M059J (cell line): ENCODE measurements around the gene NKD1. TPM values are rescaled to one million over a fixed set of nuclear protein-coding genes. Genes with fewer than 3 reads are reported as not detected.
"Not testable (repeated sequence)": the region's sequence is repeated elsewhere in the genome, so short reads cannot be mapped to it uniquely, and the experiment has no call there.

ENCODE experiments used
- DNase-seq: peaks from one replicate; pipeline ENCODE4 v3.0.0-alpha.2; 2012; ENCODE audit warnings: low read depth
- total RNA-seq: library from RNA; depleted of rRNA; stranded (reverse); fragments of >200 nt; shearing (Covaris generic); gene quantifications from 2 replicates; pipeline ENCODE4 v1.2.3, GENCODE V29; 2014

Gene NKD1
- total RNA-seq, 1 experiment from 2014 or later: 1.0 TPM

DNA sequence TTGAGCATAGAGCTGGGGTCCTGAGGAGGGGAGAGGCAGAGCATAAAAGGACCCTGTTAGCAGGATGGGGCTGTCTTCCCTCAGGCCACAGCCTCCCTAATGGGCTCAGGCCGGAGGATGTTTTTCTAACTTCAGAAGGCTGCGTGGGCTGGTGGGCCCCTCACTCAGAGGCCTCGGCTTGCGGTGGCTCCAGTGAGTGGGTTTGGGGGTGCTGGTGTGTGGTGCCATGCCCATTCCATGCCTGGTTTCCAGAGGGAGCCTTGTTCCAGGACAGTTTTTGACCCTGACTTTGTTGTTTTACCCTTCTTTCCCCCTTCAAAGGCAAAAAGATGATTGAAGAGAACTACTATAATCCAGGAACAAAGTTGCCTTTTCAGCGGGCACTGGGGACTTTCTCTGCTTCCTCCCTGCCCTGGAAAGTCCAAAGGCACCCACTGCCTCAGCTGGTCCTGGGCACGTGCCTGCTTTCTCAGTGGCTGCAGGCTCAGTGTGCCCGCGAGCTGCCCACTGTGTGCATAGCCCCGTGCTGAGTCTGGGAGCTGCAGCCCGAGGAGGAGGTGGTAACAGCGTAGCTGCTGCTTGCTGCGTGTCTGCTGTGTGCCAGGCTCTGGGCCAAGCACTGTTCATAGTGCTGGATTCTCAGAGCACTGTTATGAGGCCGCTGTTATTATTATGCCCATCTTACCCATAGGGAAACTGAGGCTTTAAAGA, 11.8 kb downstream of the NKD1 start:
- no peak for DNase-seq

DNA sequence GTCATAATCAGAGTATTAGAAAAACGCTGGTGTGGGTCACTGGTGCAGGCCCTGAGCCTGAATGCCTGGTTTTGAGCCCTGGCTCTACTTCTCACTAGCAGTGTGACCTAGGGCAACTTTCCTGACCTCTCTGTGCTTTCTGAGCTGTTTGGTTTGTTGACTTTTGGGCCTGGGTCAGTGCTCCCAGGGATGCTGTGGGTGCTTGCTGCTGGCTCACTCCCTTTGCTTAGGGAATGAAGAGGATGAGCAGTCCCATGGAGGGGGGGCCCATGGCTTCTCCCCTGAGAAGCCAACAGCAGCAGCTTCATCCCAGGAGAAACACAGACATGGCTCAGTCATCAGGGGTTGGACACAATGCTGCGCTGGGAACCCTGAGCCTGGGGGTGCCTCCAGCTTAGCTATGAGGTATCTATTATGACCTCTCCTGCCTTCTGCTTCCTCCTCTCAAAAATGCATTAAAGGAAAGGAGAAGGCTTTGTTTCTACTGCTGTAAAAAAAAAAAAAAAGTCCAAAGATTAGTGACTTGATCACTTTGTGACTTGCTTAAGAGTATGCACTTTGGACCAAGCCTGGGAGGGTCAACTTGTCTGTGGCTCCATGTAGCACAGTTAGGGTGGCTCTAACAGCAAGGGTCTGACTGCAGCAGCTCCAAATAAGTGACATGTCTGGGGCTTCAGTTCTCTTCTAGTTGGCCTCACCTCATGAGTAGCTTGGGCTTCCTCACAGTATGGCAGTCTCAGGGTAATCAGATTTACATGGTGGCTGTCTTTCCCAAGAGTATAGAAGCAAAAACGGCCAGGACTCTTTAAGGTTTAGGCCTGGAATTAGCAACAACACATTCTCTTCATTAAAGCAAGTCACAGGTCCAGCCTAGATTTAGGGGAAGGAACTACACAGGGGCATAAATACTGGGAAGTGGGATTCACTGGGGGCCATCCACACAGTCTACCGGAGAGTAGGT, 13.0 kb downstream of the NKD1 start:
- DNase-seq: no peak

- no peak for DNase-seq
Measured at GRCh38 chr16:50562657-50563056, 14.5 kb downstream of the NKD1 start.

DNA sequence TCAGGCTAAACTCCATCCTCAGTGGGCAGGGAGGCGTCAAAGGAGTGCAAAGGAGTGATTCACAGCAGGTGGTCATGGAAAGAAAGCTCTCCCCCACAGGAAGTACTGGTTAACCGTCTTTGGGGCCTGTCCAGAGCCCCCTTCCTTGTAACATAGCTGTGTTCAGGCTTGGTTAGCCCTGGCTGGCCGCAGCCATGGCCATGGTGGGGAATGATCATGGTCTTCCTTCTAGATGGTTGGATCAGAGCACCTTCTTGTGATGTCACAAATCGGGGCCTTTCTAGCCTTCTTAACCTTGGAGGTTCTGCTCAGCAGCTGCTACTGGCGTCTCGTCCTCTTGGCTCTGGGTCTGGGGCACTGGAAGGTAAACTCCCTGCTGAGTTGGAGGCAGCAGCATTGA, 15.8 kb downstream of the NKD1 start:
- no peak for DNase-seq

GRCh38 chr16:50565428-50565827, 17.2 kb downstream of the NKD1 start:
- no peak for DNase-seq

DNA sequence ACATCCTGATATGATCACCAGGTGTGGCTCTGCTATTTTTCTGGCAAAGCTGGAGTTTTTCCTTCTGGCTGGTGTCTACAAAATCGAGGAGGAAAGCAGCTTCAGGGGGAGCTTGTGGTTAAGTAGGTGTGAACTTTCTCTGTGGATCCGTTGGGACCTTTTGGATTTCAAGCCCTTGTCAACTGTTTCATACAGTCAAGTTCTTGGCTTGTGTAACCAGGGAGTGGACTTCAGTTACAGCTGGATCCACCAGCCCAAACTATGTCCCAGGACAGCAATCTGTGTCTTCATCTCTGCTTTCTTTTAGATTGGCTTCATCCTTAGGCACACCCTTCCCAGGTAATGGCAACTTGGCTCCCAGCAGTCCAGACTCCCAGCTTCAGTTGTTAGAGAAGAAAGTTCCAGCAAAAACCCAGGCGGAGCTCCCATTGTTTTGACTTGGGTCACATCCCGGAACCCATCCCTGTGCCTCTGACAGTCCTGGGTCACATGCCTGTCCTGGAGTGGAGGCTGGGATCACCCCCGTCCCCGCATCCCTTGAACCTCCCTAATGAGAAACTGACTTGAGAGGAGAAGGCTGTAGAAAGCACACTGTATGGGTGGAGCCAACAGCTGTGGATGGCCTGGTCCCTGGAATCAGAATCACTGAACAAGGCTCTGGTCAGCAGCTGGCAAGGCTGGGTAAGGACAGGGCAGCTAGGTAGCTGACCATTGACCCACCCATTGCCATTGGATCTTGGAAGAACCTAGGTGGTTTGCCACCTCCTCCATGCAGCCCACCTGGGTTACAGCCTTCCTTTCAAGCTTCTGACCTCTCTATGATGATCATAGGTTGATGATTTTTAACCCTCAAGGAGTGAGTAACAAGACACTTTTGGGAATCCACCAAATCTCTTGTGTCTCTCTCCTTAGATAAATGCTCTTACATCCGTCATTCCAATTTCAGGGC, 18.1 kb downstream of the NKD1 start:
- DNase-seq: no peak

GRCh38 chr16:50567651-50568050, 19.5 kb downstream of the NKD1 start:
- DNase-seq: no peak

DNA sequence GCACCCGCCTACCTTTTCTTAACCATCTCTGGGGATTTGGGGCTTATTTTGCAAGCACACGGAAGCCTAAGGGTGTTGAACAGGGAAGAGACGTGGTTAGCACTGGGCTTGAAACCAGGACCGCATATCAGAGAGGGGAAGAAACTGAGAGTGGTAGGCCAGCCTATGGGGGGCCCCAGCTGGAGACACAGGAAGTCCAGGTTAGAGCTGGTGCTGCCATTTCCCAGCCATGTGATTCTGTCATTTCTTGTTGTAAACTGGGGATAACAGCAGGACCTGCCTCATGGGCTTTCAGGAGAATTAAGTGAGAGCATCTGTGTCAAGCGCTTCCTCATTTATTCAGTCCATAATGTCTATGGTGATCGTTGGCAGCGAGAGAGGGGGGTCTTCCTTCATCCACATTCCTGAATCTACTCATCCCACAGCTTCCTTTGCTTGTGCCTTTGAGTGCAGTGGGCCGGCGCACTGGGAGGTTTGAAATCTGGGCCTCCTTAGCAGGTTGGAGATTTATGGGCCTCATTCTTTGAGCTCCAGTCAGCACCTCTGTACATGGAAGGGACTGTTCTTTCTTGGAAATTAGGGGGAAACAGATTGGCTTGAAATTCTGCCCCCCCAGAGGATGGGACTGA, 20.1 kb downstream of the NKD1 start:
- DNase-seq: no peak

DNA sequence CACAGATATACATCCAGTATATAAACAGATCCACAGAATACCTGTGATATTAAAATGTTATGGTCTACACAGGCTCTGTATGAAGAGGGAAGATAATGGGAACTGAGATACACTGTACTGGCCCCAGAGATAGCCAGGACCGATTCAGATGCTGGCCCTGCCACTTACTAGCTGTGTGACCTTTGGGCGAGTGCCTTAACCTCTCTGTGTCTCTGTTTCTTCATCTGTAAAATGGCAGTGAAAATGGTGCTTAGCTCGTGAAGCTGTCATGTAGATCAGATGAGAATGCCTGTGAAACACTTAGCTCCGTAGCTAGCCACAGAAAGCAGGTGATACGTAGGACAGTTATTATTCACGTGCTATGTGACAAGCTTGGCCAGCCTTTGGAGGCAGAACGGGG, 22.2 kb downstream of the NKD1 start:
- DNase-seq: no peak

- no peak for DNase-seq
Measured at GRCh38 chr16:50570808-50571598, 22.8 kb downstream of the NKD1 start.

GRCh38 chr16:50571786-50572185, 23.6 kb downstream of the NKD1 start:
- peak; percentile 17 for DNase-seq

DNA sequence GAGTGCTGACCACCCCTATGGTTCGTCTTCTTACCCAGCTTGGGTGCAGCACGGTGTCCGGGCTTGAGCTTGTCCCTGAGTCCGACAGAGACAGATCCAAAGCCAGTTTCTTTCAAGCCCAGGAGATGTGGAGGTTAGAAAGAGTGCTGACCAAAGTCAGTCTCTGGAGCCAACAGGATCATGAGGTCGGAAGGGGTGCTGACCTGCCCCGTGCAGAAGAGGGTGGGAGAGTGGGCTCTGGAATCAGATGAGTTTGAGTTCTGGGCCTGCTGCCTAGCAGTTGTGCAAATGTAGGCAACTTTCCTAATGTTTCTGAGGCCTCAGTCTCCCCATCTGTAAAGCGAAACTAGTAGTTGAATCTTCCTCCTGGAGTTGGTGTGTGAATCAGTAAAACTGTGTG, 24.5 kb downstream of the NKD1 start:
- DNase-seq: no peak

GRCh38 chr16:50573279-50573678, 25.1 kb downstream of the NKD1 start:
- no peak for DNase-seq

DNA sequence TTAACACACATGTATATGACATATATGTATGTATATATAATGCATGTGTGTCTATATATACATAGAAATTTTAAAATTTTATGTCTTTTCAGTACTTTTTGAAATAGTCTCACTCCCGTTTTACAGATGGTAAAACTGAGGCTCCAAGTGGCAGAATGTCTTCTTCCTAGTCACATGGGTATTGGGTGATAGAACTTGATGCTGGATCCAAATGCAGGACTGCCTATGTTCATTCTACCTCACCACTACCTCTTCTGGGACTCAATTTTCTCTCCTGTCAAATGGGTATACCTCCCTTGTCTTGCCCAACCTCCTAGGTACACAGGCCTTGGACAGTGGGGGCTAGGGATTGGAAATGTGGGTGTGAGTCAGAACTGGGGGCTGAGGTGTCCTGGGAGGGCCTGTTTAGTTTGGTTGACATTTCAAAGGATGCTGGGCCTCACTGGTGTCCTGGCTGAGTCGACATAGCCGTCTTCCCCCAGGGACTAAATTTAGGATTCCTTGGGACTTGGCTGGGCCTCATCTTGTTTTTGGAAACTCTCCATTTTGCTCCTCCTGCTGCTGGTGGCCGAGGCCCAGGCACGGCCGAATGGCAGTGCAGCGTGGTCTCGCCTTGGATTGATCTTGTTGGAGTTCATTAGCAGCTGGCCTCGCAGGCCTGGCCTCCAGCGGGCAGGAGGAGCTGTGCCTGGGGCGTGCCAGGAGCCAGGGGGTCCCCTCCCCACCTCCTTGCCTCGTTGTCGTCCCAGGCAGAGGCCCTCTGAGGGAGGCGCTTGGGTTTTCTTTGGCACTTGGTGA, 25.9 kb downstream of the NKD1 start:
- no peak for DNase-seq

- no peak for DNase-seq
Measured at GRCh38 chr16:50574745-50575136, 26.5 kb downstream of the NKD1 start.

GRCh38 chr16:50575743-50576142, 27.5 kb downstream of the NKD1 start:
- no peak for DNase-seq

- DNase-seq: no peak
Measured at GRCh38 chr16:50576403-50577113, 28.4 kb downstream of the NKD1 start.

- no peak for DNase-seq
Measured at GRCh38 chr16:50578137-50578536, 29.9 kb downstream of the NKD1 start.

- DNase-seq: not testable (repeated sequence)
Measured at GRCh38 chr16:50579373-50579772, 31.2 kb downstream of the NKD1 start.
